CD14-positive monocyte (primary cell): Measurements from ENCODE around the gene ZNF536. TPM values are rescaled to one million over a fixed set of nuclear protein-coding genes. Genes with fewer than 3 reads are reported as not detected.
"Not testable (repeated sequence)": the region's sequence is repeated elsewhere in the genome, so short reads cannot be mapped to it uniquely, and the experiment has no call there.

ENCODE experiments used
- DNase-seq, 3 donors: peaks; one replicate each; pipeline ENCODE4 v3.0.0-alpha.2; 2011 to 2022
- H2AFZ ChIP-seq: 2 replicates; pipeline ENCODE4 v1.6.0; 2012; ENCODE audit warnings: mild to moderate bottlenecking, low read depth, low read length, inconsistent platforms; ENCODE audit not compliant: insufficient read depth, poor library complexity, severe bottlenecking
- H3K27ac ChIP-seq, 2 donors: 1 replicate in 1 of 2; 2 replicates in 1 of 2; pipeline ENCODE4 v1.5.1; 2012 to 2013; ENCODE audit warnings: low read length in 2 of 2, control low read depth in 1 of 2, inconsistent platforms in 1 of 2, low read depth in 1 of 2, mild to moderate bottlenecking in 1 of 2
- H3K27me3 ChIP-seq, 2 donors: one replicate each; pipeline versions ENCODE4 v1.6.0 to v1.6.1; 2011 to 2013; ENCODE audit warnings: low read length in 2 of 2; ENCODE audit not compliant: control insufficient read depth in 2 of 2, insufficient read depth in 2 of 2
- H3K36me3 ChIP-seq, 2 donors: replicated peaks in 1 of 2; 1 replicate in 1 of 2; 2 replicates in 1 of 2; pipeline versions ENCODE4 v1.5.1 to v1.6.1; 2012 to 2013; ENCODE audit warnings: low read length in 2 of 2, control low read depth in 1 of 2, inconsistent platforms in 1 of 2, mild to moderate bottlenecking in 1 of 2; ENCODE audit not compliant: insufficient read depth in 2 of 2, control insufficient read depth in 1 of 2
- H3K4me1 ChIP-seq, 2 donors: 1 replicate in 1 of 2; 2 replicates in 1 of 2; pipeline versions ENCODE4 v1.5.1 to v1.6.1; 2012 to 2013; ENCODE audit warnings: low read length in 2 of 2, control low read depth in 1 of 2, inconsistent platforms in 1 of 2, mild to moderate bottlenecking in 1 of 2, moderate library complexity in 1 of 2; ENCODE audit not compliant: insufficient read depth in 2 of 2, control insufficient read depth in 1 of 2
- H3K4me2 ChIP-seq: replicated peaks from 2 replicates; pipeline ENCODE3; 2012; ENCODE audit warnings: low read length, moderate library complexity, mild to moderate bottlenecking; ENCODE audit not compliant: poor library complexity, severe bottlenecking; ENCODE audit errors: extremely low read depth
- H3K4me3 ChIP-seq, 3 experiments: fragments of 200-600 bp in 1 of 3; sonication (generic) in 1 of 3; replicated peaks in 1 of 3; 1 replicate in 2 of 3; 2 replicates in 1 of 3; pipeline ENCODE4 v1.5.1; 2011 to 2013; ENCODE audit warnings: low read length in 3 of 3, mild to moderate bottlenecking in 3 of 3, control low read depth in 2 of 3, low read depth in 2 of 3, inconsistent platforms in 1 of 3, moderate library complexity in 1 of 3
- H3K79me2 ChIP-seq: 2 replicates; pipeline ENCODE4 v1.6.0; 2012; ENCODE audit warnings: mild to moderate bottlenecking, control low read depth, inconsistent platforms, low read length, moderate library complexity; ENCODE audit not compliant: insufficient read depth
- H3K9ac ChIP-seq: 2 replicates; pipeline ENCODE4 v1.6.0; 2017; ENCODE audit warnings: low read length, mild to moderate bottlenecking; ENCODE audit not compliant: insufficient read depth, poor library complexity, severe bottlenecking
- H3K9me3 ChIP-seq, 2 donors: replicated peaks in 1 of 2; 1 replicate in 1 of 2; 2 replicates in 1 of 2; pipeline versions ENCODE4 v1.5.1 to v1.6.1; 2012 to 2013; ENCODE audit warnings: low read length in 2 of 2, control low read depth in 1 of 2; ENCODE audit not compliant: control insufficient read depth in 1 of 2, insufficient read depth in 1 of 2
- H4K20me1 ChIP-seq: 2 replicates; pipeline ENCODE4 v1.6.0; 2012; ENCODE audit warnings: mild to moderate bottlenecking, low read length, control low read depth, moderate library complexity; ENCODE audit not compliant: insufficient read depth
- H3K27ac Mint-ChIP-seq, 7 donors: one replicate each; pipeline ENCODE4 v1.8.0; 2020; ENCODE audit warnings: mild to moderate bottlenecking in 7 of 7, mixed read lengths in 7 of 7, moderate library complexity in 6 of 7, inconsistent platforms in 2 of 7
- H3K27me3 Mint-ChIP-seq, 3 donors: one replicate each; pipeline ENCODE4 v1.8.0; 2021 to 2022; ENCODE audit warnings: low read depth in 3 of 3, mild to moderate bottlenecking in 3 of 3, mixed read lengths in 3 of 3, moderate library complexity in 3 of 3, inconsistent platforms in 1 of 3
- H3K36me3 Mint-ChIP-seq, 2 donors: one replicate each; pipeline ENCODE4 v1.8.0; 2020; ENCODE audit warnings: mixed read lengths in 2 of 2, inconsistent platforms in 1 of 2, mild to moderate bottlenecking in 1 of 2
- H3K4me1 Mint-ChIP-seq: one replicate; pipeline ENCODE4 v1.8.0; 2020; ENCODE audit warnings: mild to moderate bottlenecking, mixed read lengths
- H3K4me3 Mint-ChIP-seq, 2 donors: one replicate each; pipeline ENCODE4 v1.8.0; 2020; ENCODE audit warnings: mild to moderate bottlenecking in 2 of 2, mixed read lengths in 2 of 2, moderate library complexity in 1 of 2
- H3K9me3 Mint-ChIP-seq, 7 donors: one replicate each; pipeline ENCODE4 v1.8.0; 2020 to 2022; ENCODE audit warnings: mixed read lengths in 7 of 7, mild to moderate bottlenecking in 6 of 7, moderate library complexity in 6 of 7, inconsistent platforms in 2 of 7
- CTCF ChIP-seq: fragments of 200-600 bp; IDR thresholded peaks from one replicate; pipeline ENCODE4 v1.8.0; 2022; ENCODE audit warnings: antibody characterized with exemption, mild to moderate bottlenecking
- WGBS: methylation state at CpG from one replicate; pipeline ENCODE4 v1.1.5; 2013; ENCODE audit warnings: missing lambda C conversion rate; ENCODE audit not compliant: insufficient coverage; 5-methylcytosine and 5-hydroxymethylcytosine counted together
- intact Hi-C, 2 donors: fragments of 100-400 bp; cut with micrococcal nuclease; formaldehyde crosslinking; loops; one replicate each; pipeline versions ENCODE4 v1.15.0 to v1.15.1; 2023
- polyA plus RNA-seq, 3 donors: library from polyadenylated mRNA; depleted of rRNA in 1 of 3; unstranded in 2 of 3; stranded (reverse) in 1 of 3; fragments of 300-500 nt in 2 of 3; fragments of >200 nt in 1 of 3; fragmentation: Illumina TruSeq in 2 of 3; gene quantifications; 1 replicate in 2 of 3; 2 replicates in 1 of 3; pipeline ENCODE4 v1.2.3, GENCODE V29; 2012 to 2021

Gene ZNF536
- polyA plus RNA-seq, 3 donors = not detected

GRCh38 chr19:30411714-30412113 lies 39.5 kb downstream of the ZNF536 start:
- Histone ChIP-seq H2AFZ (no peak overlapping the region), H3K9ac (no peak overlapping the region), H3K4me2 (no peak overlapping the region), H3K27me3 (no peaks in the 10 kb centered on the region), H3K36me3 (no peaks in the 10 kb centered on the region), H3K79me2 (no peaks in the 10 kb centered on the region), H3K4me3 (no peak overlapping the region), H3K4me1 (no peaks in the 10 kb centered on the region), H3K27ac (no peak overlapping the region), H4K20me1 (no peaks in the 10 kb centered on the region), H3K9me3 (no peaks in the 10 kb centered on the region)
- no peak overlapping the region for H3K27ac Mint-ChIP-seq
- no peaks in the 10 kb centered on the region for H3K4me1 Mint-ChIP-seq
- H3K4me3 Mint-ChIP-seq = no peak overlapping the region
- H3K9me3 Mint-ChIP-seq = peaks cover 0 to 3% (median 1%) of the 10 kb centered on the region in 7 donors
- intact Hi-C loops = no loop called here
- no peak for TF ChIP-seq CTCF
- no peak for DNase-seq
- H3K36me3 Mint-ChIP-seq = no peaks in the 10 kb centered on the region
- peaks cover 4 to 7% (median 4%) of the 10 kb centered on the region in 3 donors for H3K27me3 Mint-ChIP-seq
- no CpG with 5 or more reads among the region's 1 CpG for WGBS

- H3K4me3 ChIP-seq = no peak overlapping the region
- no peaks in the 10 kb centered on the region for H3K4me1 Mint-ChIP-seq
- intact Hi-C loops = no loop called here
- no peaks in the 10 kb centered on the region for H4K20me1 ChIP-seq
- WGBS = no CpG with 5 or more reads among the region's 2 CpGs
- H3K4me3 Mint-ChIP-seq = no peak overlapping the region
- H3K9me3 Mint-ChIP-seq = peaks cover 0 to 5% (median 1%) of the 10 kb centered on the region in 7 donors
- H3K4me2 ChIP-seq = no peak overlapping the region
- peaks cover 4 to 9% (median 6%) of the 10 kb centered on the region in 3 donors for H3K27me3 Mint-ChIP-seq
- no peak overlapping the region for H2AFZ ChIP-seq
- H3K9me3 ChIP-seq = no peaks in the 10 kb centered on the region
- H3K27ac ChIP-seq = no peak overlapping the region
- H3K9ac ChIP-seq = no peak overlapping the region
- no peaks in the 10 kb centered on the region for H3K36me3 ChIP-seq
- no peaks in the 10 kb centered on the region for H3K27me3 ChIP-seq
- no peaks in the 10 kb centered on the region for H3K4me1 ChIP-seq
- TF ChIP-seq CTCF = no peak
- no peak overlapping the region for H3K27ac Mint-ChIP-seq
- H3K79me2 ChIP-seq = no peaks in the 10 kb centered on the region
- DNase-seq = no peak
- no peaks in the 10 kb centered on the region for H3K36me3 Mint-ChIP-seq
Measured at GRCh38 chr19:30416375-30416774, 44.2 kb downstream of the ZNF536 start.

- H3K9ac ChIP-seq, H3K9me3 Mint-ChIP-seq, H3K4me3 Mint-ChIP-seq, H4K20me1 ChIP-seq, H3K36me3 Mint-ChIP-seq, H3K36me3 ChIP-seq, H3K4me3 ChIP-seq, H3K4me2 ChIP-seq, H3K27ac ChIP-seq, intact Hi-C loops, H3K9me3 ChIP-seq, H3K27me3 Mint-ChIP-seq, H3K4me1 ChIP-seq, H3K79me2 ChIP-seq, H2AFZ ChIP-seq, H3K27me3 ChIP-seq, H3K27ac Mint-ChIP-seq, H3K4me1 Mint-ChIP-seq, DNase-seq: not testable (repeated sequence)
- 86% methylated on average over 1 of the region's 4 CpGs for WGBS
Measured at GRCh38 chr19:30417166-30417565, 45.0 kb downstream of the ZNF536 start.
